DOHH2 (cell line): ENCODE measurements around the gene NPLOC4.

Experiments used
- H3F3A ChIP-seq: fragments of 200-600 bp; sonication (generic), shearing (Covaris generic); 2 replicates; pipeline ENCODE4 v1.6.0; 2016; ENCODE audit warnings: antibody characterized with exemption, mild to moderate bottlenecking; ENCODE audit not compliant: control insufficient read depth, insufficient read depth
- H3K27ac ChIP-seq: fragments of 200-600 bp; sonication (generic); 2 replicates; pipeline ENCODE4 v1.5.1; 2014; ENCODE audit warnings: low read depth, mild to moderate bottlenecking, low read length, moderate library complexity
- H3K27me3 ChIP-seq: fragments of 200-600 bp; sonication (generic); 2 replicates; pipeline ENCODE4 v1.6.1; 2014; ENCODE audit warnings: mild to moderate bottlenecking, low read length, mixed read lengths; ENCODE audit not compliant: control insufficient read depth
- H3K36me3 ChIP-seq: fragments of 200-600 bp; sonication (generic); 2 replicates; pipeline ENCODE4 v1.6.1; 2014; ENCODE audit warnings: mild to moderate bottlenecking, low read length, moderate library complexity, mixed read lengths; ENCODE audit not compliant: control insufficient read depth
- H3K4me1 ChIP-seq: fragments of 200-600 bp; sonication (generic); 2 replicates; pipeline ENCODE4 v1.6.1; 2014; ENCODE audit warnings: mild to moderate bottlenecking, low read length, mixed read lengths; ENCODE audit not compliant: control insufficient read depth
- H3K4me2 ChIP-seq: fragments of 200-600 bp; sonication (generic); 2 replicates; pipeline ENCODE4 v1.6.0; 2014; ENCODE audit warnings: mild to moderate bottlenecking, low read length, moderate library complexity
- H3K4me3 ChIP-seq: fragments of 200-600 bp; sonication (generic); 2 replicates; pipeline ENCODE4 v1.5.1; 2014; ENCODE audit warnings: mild to moderate bottlenecking, low read length, mixed read lengths
- H3K79me2 ChIP-seq: fragments of 200-600 bp; sonication (generic); 2 replicates; pipeline ENCODE4 v1.6.1; 2014; ENCODE audit warnings: mild to moderate bottlenecking, low read length, mixed read lengths; ENCODE audit not compliant: control insufficient read depth
- H3K9me2 ChIP-seq: fragments of 200-600 bp; sonication (generic); replicated peaks from 2 replicates; pipeline ENCODE4 v1.6.1; 2014; ENCODE audit warnings: mild to moderate bottlenecking, low read length, mixed read lengths; ENCODE audit not compliant: control insufficient read depth
- H3K9me3 ChIP-seq: fragments of 200-600 bp; sonication (generic); 2 replicates; pipeline ENCODE4 v1.6.1; 2014; ENCODE audit warnings: antibody characterized with exemption, low read length, mixed read lengths; ENCODE audit not compliant: control insufficient read depth, insufficient read depth
- H4K20me1 ChIP-seq: fragments of 200-600 bp; sonication (generic); 2 replicates; pipeline ENCODE4 v1.6.0; 2014; ENCODE audit warnings: low read depth, mild to moderate bottlenecking, antibody characterized with exemption, low read length, moderate library complexity; ENCODE audit not compliant: control insufficient read depth, insufficient read depth
- EZH2phosphoT487 ChIP-seq: fragments of 200-600 bp; sonication (generic); IDR thresholded peaks from 2 replicates; pipeline ENCODE4 v1.6.1; 2017; ENCODE audit warnings: borderline replicate concordance, mild to moderate bottlenecking, antibody characterized with exemption, low read length, moderate library complexity, mixed read lengths
- TF ChIP-seq, protein P1 (sequence below): fragments of 200-600 bp; sonication (generic); IDR thresholded peaks from one replicate; pipeline ENCODE4 v1.5.1; 2014; ENCODE audit warnings: antibody characterized with exemption, mild to moderate bottlenecking, low read depth, low read length; ENCODE audit not compliant: poor library complexity, severe bottlenecking

NPLOC4 gene

GRCh38 chr17:81510785-81511553 is 125.9 kb downstream of the NPLOC4 start:
- H3K4me2 ChIP-seq, result peak overlapping the region; percentile 91
- H3K9me2 ChIP-seq, result no peaks in the 10 kb centered on the region
- H3K27ac ChIP-seq, result peak overlapping the region; percentile 85
- no peaks in the 10 kb centered on the region for H3K9me3 ChIP-seq
- peaks cover 31% of the 10 kb centered on the region for H4K20me1 ChIP-seq
- peaks cover 50% of the 10 kb centered on the region for H3K79me2 ChIP-seq
- H3K4me3 ChIP-seq, result peak overlapping the region; percentile 93
- TF ChIP-seq, protein P1, sequence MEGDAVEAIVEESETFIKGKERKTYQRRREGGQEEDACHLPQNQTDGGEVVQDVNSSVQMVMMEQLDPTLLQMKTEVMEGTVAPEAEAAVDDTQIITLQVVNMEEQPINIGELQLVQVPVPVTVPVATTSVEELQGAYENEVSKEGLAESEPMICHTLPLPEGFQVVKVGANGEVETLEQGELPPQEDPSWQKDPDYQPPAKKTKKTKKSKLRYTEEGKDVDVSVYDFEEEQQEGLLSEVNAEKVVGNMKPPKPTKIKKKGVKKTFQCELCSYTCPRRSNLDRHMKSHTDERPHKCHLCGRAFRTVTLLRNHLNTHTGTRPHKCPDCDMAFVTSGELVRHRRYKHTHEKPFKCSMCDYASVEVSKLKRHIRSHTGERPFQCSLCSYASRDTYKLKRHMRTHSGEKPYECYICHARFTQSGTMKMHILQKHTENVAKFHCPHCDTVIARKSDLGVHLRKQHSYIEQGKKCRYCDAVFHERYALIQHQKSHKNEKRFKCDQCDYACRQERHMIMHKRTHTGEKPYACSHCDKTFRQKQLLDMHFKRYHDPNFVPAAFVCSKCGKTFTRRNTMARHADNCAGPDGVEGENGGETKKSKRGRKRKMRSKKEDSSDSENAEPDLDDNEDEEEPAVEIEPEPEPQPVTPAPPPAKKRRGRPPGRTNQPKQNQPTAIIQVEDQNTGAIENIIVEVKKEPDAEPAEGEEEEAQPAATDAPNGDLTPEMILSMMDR, result peak; percentile 12
- no peak for TF ChIP-seq EZH2phosphoT487
- H3K27me3 ChIP-seq, result no peaks in the 10 kb centered on the region
- H3K36me3 ChIP-seq, result peaks cover 47% of the 10 kb centered on the region
- H3F3A ChIP-seq, result peaks cover 72% of the 10 kb centered on the region
- H3K4me1 ChIP-seq, result peaks cover 45% of the 10 kb centered on the region

GRCh38 chr17:81509972-81510784 is 126.7 kb downstream of the NPLOC4 start:
- H3K4me2 ChIP-seq, result peak overlapping the region; percentile 91
- H3F3A ChIP-seq, result peaks cover 64% of the 10 kb centered on the region
- H3K9me2 ChIP-seq, result no peaks in the 10 kb centered on the region
- H3K27me3 ChIP-seq, result no peaks in the 10 kb centered on the region
- peaks cover 39% of the 10 kb centered on the region for H3K4me1 ChIP-seq
- H3K79me2 ChIP-seq, result peaks cover 42% of the 10 kb centered on the region
- H4K20me1 ChIP-seq, result peaks cover 31% of the 10 kb centered on the region
- H3K36me3 ChIP-seq, result peaks cover 43% of the 10 kb centered on the region
- no peaks in the 10 kb centered on the region for H3K9me3 ChIP-seq
- H3K4me3 ChIP-seq, result peak overlapping the region; percentile 93
- peak overlapping the region; percentile 85 for H3K27ac ChIP-seq
- TF ChIP-seq, protein P1, result no peak
- TF ChIP-seq EZH2phosphoT487, result no peak

GRCh38 chr17:81509207-81509971 is 127.5 kb downstream of the NPLOC4 start:
- H3K4me3 ChIP-seq, result peak overlapping the region; percentile 93
- no peak for TF ChIP-seq EZH2phosphoT487
- TF ChIP-seq, protein P1, result no peak
- no peaks in the 10 kb centered on the region for H3K9me2 ChIP-seq
- H3K9me3 ChIP-seq, result no peaks in the 10 kb centered on the region
- peaks cover 39% of the 10 kb centered on the region for H3K4me1 ChIP-seq
- peaks cover 40% of the 10 kb centered on the region for H3K79me2 ChIP-seq
- H3K27me3 ChIP-seq, result peaks cover 2% of the 10 kb centered on the region; the same call in 1 of the 2 replicates
- H3F3A ChIP-seq, result peaks cover 61% of the 10 kb centered on the region
- peaks cover 43% of the 10 kb centered on the region for H3K36me3 ChIP-seq
- H3K27ac ChIP-seq, result peak overlapping the region; percentile 85; the same call in 1 of the 2 replicates
- H3K4me2 ChIP-seq, result peak overlapping the region; percentile 91
- H4K20me1 ChIP-seq, result peaks cover 31% of the 10 kb centered on the region
